ENCODE measurements around the gene AJM1.
"Not testable (repeated sequence)": the region's sequence is repeated elsewhere in the genome, so short reads cannot be mapped to it uniquely, and the experiment has no call there.

Gene AJM1

GRCh38 chr9:136838314-136839228, 3.7 kb upstream of the AJM1 start:
- H3K27ac ChIP-seq (ENCODE audit: insufficient read depth, low read length, poor library complexity, severe bottlenecking) = no peak overlapping the region
- peaks cover 5% of the 10 kb centered on the region for H3K36me3 ChIP-seq (ENCODE audit: control insufficient read depth, insufficient read depth, low read length)
- DNase-seq = no peak
- no peaks in the 10 kb centered on the region for H3K9me3 ChIP-seq (ENCODE audit: control insufficient read depth, low read length)
- H3K4me3 ChIP-seq (ENCODE audit: insufficient read depth, low read depth, low read length, poor library complexity, severe bottlenecking) = no peak overlapping the region
- peaks cover 7% of the 10 kb centered on the region for H3K4me1 ChIP-seq (ENCODE audit: control insufficient read depth, insufficient read depth, low read length, poor library complexity, severe bottlenecking)
- H3K27me3 ChIP-seq (replicated peaks; ENCODE audit: control insufficient read depth, insufficient read depth, low read length, poor library complexity, severe bottlenecking) = no peaks in the 10 kb centered on the region

DNA sequence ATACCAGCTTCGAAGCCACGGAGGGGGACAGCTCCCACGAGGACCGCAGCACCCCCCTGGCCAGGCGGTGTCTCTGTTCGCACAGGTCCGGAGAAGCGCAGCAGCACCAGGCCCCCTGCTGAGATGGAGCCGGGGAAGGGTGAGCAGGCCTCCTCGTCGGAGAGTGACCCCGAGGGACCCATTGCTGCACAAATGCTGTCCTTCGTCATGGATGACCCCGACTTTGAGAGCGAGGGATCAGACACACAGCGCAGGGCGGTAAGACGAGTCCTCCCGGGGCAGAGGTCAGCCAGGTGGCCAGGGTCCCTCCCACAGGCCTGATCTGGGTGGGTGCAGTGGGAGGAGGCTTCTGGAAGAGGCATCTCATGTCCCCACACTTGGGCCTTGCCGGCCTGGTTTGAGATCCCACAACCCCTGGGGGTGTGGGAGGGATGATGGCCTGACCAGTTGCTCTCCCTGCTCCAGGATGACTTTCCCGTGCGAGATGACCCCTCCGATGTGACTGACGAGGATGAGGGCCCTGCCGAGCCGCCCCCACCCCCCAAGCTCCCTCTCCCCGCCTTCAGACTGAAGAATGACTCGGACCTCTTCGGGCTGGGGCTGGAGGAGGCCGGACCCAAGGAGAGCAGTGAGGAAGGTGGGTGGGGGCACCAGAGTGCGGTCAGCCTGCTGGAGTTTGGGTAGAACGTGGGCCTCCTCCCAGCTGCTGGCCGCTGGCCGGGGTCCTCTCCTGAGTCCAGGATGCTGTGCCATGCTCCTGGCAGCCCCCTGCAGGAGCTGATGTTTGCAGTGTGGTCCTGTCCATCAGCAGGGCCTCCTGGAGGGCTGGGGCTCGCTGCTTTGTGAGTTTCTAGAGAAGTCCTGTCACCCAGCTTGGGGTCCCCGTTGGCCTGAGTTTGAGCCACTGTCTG, 2.8 kb upstream of the AJM1 start:
- Histone ChIP-seq H3K27ac (ENCODE audit: insufficient read depth, low read length, poor library complexity, severe bottlenecking) (no peak overlapping the region), H3K27me3 (replicated peaks; ENCODE audit: control insufficient read depth, insufficient read depth, low read length, poor library complexity, severe bottlenecking) (peaks cover 6% of the 10 kb centered on the region), H3K4me3 (ENCODE audit: insufficient read depth, low read depth, low read length, poor library complexity, severe bottlenecking) (no peak overlapping the region), H3K4me1 (ENCODE audit: control insufficient read depth, insufficient read depth, low read length, poor library complexity, severe bottlenecking) (peaks cover 15% of the 10 kb centered on the region), H3K36me3 (ENCODE audit: control insufficient read depth, insufficient read depth, low read length) (peaks cover 5% of the 10 kb centered on the region), H3K9me3 (ENCODE audit: control insufficient read depth, low read length) (no peaks in the 10 kb centered on the region)
- no peak for DNase-seq

DNA sequence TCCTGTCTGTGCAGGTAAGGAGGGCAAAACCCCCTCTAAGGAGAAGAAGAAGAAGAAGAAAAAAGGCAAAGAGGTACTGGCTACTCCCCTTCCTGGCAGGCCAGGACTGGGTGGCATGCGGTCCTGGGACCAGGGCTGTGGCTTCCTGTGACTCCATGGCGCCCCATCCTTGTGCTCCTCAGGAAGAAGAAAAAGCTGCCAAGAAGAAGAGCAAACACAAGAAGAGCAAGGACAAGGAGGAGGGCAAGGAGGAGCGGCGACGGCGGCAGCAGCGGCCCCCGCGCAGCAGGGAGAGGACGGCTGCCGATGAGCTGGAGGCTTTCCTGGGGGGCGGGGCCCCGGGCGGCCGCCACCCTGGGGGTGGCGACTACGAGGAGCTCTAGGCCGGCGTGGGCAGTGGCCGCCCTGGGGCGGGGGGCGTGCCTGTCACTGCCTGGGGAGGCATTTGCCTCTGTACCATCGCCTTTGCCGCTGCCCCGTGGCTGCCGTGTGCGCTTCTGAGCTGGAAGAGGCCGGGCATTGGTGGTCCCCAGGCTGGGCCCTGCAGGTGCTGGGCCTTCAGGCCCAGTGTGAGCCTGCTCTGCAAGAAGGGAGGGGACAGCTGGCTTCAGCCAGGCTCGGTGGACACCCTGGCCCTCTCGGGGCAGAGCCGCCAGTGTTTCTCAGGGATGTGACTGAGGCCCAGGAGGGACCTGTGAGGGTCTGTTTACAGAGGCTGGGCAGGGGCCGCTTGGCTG, 2.0 kb upstream of the AJM1 start:
- peaks cover 12% of the 10 kb centered on the region for H3K27me3 ChIP-seq (replicated peaks; ENCODE audit: control insufficient read depth, insufficient read depth, low read length, poor library complexity, severe bottlenecking)
- peaks cover 5% of the 10 kb centered on the region for H3K36me3 ChIP-seq (ENCODE audit: control insufficient read depth, insufficient read depth, low read length)
- H3K4me1 ChIP-seq (ENCODE audit: control insufficient read depth, insufficient read depth, low read length, poor library complexity, severe bottlenecking) = peaks cover 20% of the 10 kb centered on the region

GRCh38 chr9:136840877-136841645, 1.2 kb upstream of the AJM1 start:
- Histone ChIP-seq H3K27ac (ENCODE audit: insufficient read depth, low read length, poor library complexity, severe bottlenecking) (no peak overlapping the region), H3K9me3 (ENCODE audit: control insufficient read depth, low read length) (no peaks in the 10 kb centered on the region), H3K36me3 (ENCODE audit: control insufficient read depth, insufficient read depth, low read length) (peaks cover 5% of the 10 kb centered on the region), H3K27me3 (replicated peaks; ENCODE audit: control insufficient read depth, insufficient read depth, low read length, poor library complexity, severe bottlenecking) (peaks cover 19% of the 10 kb centered on the region), H3K4me1 (ENCODE audit: control insufficient read depth, insufficient read depth, low read length, poor library complexity, severe bottlenecking) (peaks cover 22% of the 10 kb centered on the region), H3K4me3 (ENCODE audit: insufficient read depth, low read depth, low read length, poor library complexity, severe bottlenecking) (no peak overlapping the region)
- DNase-seq = no peak

More for the DNA sequence above, 2.0 kb upstream of the AJM1 start:
- no peak overlapping the region for H3K27ac ChIP-seq (ENCODE audit: insufficient read depth, low read length, poor library complexity, severe bottlenecking)
- H3K4me3 ChIP-seq (ENCODE audit: insufficient read depth, low read depth, low read length, poor library complexity, severe bottlenecking) = no peak overlapping the region
- no peak for DNase-seq
- H3K9me3 ChIP-seq (ENCODE audit: control insufficient read depth, low read length) = no peaks in the 10 kb centered on the region

DNA sequence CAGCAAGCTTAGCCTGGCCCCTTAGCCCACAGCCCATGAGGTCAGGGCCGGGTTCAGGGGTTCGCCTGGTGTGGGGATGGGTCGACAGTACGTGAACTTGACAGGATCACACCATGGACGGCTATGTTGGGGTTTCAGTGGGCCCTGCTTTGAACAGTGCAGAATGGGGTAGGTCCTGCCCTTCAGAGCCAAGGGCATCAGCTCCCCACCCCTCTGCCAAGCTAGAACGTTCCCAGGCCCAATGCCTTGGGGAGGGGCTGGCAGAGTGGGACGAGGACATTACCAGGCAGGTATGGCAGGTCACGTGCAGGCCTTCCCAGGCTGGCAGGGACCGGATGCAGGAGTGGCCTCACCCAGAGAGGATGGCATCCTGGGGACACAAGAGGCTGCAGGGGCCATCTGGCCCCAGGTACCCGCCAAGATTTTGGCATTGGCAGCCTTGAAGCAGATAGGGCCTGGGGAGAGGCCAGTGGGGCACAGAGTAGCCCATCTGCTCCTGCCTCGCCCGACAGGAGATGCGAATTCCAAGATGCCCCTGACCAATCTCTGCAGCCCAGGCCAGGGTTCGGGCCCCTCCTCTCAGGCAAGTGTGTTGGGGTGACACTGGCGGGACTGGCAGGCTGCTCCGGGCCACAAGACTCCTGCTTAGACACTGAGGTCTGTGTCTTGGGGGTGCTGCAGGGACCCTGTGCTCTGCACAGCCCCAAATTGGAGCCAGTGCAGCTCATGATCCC, 465 bp upstream of the AJM1 start:
- H3K27ac ChIP-seq (ENCODE audit: insufficient read depth, low read length, poor library complexity, severe bottlenecking); DNase-seq; H3K9me3 ChIP-seq (ENCODE audit: control insufficient read depth, low read length); H3K36me3 ChIP-seq (ENCODE audit: control insufficient read depth, insufficient read depth, low read length): not testable (repeated sequence)
- Histone ChIP-seq H3K27me3 (replicated peaks; ENCODE audit: control insufficient read depth, insufficient read depth, low read length, poor library complexity, severe bottlenecking) (peaks cover 24% of the 10 kb centered on the region), H3K4me3 (ENCODE audit: insufficient read depth, low read depth, low read length, poor library complexity, severe bottlenecking) (peak overlapping the region; percentile 78), H3K4me1 (ENCODE audit: control insufficient read depth, insufficient read depth, low read length, poor library complexity, severe bottlenecking) (peaks cover 25% of the 10 kb centered on the region)

GRCh38 chr9:136843159-136843800, 1.0 kb downstream of the AJM1 start:
- H3K9me3 ChIP-seq (ENCODE audit: control insufficient read depth, low read length); DNase-seq; H3K27ac ChIP-seq (ENCODE audit: insufficient read depth, low read length, poor library complexity, severe bottlenecking); H3K36me3 ChIP-seq (ENCODE audit: control insufficient read depth, insufficient read depth, low read length); H3K4me3 ChIP-seq (ENCODE audit: insufficient read depth, low read depth, low read length, poor library complexity, severe bottlenecking): not testable (repeated sequence)
- Histone ChIP-seq H3K27me3 (replicated peaks; ENCODE audit: control insufficient read depth, insufficient read depth, low read length, poor library complexity, severe bottlenecking) (peaks cover 32% of the 10 kb centered on the region), H3K4me1 (ENCODE audit: control insufficient read depth, insufficient read depth, low read length, poor library complexity, severe bottlenecking) (peaks cover 37% of the 10 kb centered on the region)

DNA sequence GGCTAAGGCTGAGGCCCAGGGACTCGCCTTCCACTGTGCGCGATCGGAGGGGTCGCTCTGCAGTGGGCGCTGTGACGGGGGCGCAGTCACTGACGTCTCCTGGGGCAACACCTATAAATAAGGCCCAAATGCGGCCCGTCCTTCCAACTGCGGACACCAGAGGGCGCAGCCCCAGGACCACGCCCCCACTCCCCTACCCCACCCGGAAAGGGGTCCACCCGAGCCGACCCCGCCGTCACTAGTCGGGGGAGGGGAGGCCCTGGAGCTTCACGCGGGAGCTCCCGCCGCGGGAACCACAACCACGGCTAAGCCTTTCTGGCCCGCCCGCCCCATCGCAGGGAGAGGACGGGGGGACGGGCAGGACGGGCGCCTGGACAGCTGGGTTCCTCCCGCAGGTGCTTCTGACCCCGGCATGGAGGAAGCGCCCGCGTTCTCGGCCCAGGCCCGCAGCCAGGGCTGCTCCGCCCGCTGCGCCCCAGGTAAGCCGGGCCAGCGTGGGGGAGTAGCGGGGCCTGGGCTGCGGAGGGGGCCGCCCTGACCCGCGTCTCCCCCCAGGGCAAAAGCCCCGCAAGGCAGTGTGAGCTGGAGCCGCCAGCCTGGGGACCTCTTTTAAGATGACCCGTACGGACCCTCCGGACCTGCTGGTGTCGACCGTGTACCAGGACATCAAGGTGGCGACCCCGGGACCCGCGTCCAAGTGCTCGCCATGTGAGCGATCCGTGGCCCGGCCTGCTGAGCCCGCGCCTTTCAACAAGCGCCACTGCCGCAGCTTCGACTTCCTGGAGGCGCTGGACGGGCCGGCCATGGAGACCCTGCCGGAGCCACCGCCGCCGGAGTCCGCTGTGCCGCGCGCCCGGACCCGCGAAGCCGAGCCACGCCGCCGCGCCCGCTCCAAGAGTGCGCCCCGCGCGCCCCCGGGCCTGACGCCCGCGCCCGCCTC, 1.8 kb downstream of the AJM1 start:
- H3K36me3 ChIP-seq (ENCODE audit: control insufficient read depth, insufficient read depth, low read length); H3K27ac ChIP-seq (ENCODE audit: insufficient read depth, low read length, poor library complexity, severe bottlenecking); H3K4me3 ChIP-seq (ENCODE audit: insufficient read depth, low read depth, low read length, poor library complexity, severe bottlenecking); H3K9me3 ChIP-seq (ENCODE audit: control insufficient read depth, low read length): not testable (repeated sequence)
- peaks cover 32% of the 10 kb centered on the region for H3K27me3 ChIP-seq (replicated peaks; ENCODE audit: control insufficient read depth, insufficient read depth, low read length, poor library complexity, severe bottlenecking)
- H3K4me1 ChIP-seq (ENCODE audit: control insufficient read depth, insufficient read depth, low read length, poor library complexity, severe bottlenecking) = peaks cover 41% of the 10 kb centered on the region
- DNase-seq = peak; percentile 30 to 38 (median 37)

Measured in effector memory CD4-positive, alpha-beta T cell (primary cell).